Transverse colon (tissue), 4 donors: ENCODE measurements around the gene CFAP61.

ENCODE experiments used
- CTCF ChIP-seq, 5 experiments: fragments of 200-600 bp in 3 of 5; fragments of 450-650 bp in 2 of 5; sonication (generic) in 3 of 5; IDR thresholded peaks; 1 replicate in 2 of 5; 2 replicates in 3 of 5; pipeline ENCODE4 v1.5.1; 2016 to 2017; ENCODE audit warnings: antibody characterized with exemption in 5 of 5, inconsistent platforms in 3 of 5, mild to moderate bottlenecking in 2 of 5, moderate library complexity in 1 of 5
- POLR2A ChIP-seq: fragments of 450-650 bp; IDR thresholded peaks from one replicate; pipeline ENCODE4 v1.6.1; 2016; ENCODE audit warnings: antibody characterized with exemption, mild to moderate bottlenecking, moderate library complexity
- POLR2AphosphoS5 ChIP-seq, 3 donors: sonication (generic); formaldehyde crosslinking; IDR thresholded peaks; one replicate each; pipeline ENCODE4 v1.6.1; 2016; ENCODE audit warnings: antibody characterized with exemption in 3 of 3

- TF ChIP-seq CTCF (IDR thresholded peaks at IDR 0.05): no peak
- TF ChIP-seq POLR2AphosphoS5 (IDR thresholded peaks at IDR 0.05): no peak
- no peak for TF ChIP-seq POLR2A
Measured at GRCh38 chr20:20273286-20273685, 221.0 kb downstream of the CFAP61 start.
